Activated naive CD8-positive, alpha-beta T cell treated with anti-CD3 and anti-CD28 coated beads, Interleukin-2, amount 50 U/mL, for 24 hours (primary cell): ENCODE data around the gene ANTXR1.

Source experiments
- ATAC-seq: fragments of 150-1000 bp; cut with Tn5 transposase; one replicate; pipeline ENCODE4 v1.10.0; 2021
- DNase-seq: peaks from one replicate; pipeline ENCODE4 v3.0.0; 2021
- H3K27ac Mint-ChIP-seq: one replicate; pipeline ENCODE4 v1.8.0; 2021; ENCODE audit warnings: mild to moderate bottlenecking, mixed read lengths
- H3K27me3 Mint-ChIP-seq: one replicate; pipeline ENCODE4 v1.8.0; 2021; ENCODE audit warnings: mixed read lengths
- H3K36me3 Mint-ChIP-seq: one replicate; pipeline ENCODE4 v1.8.0; 2021; ENCODE audit warnings: low read depth, mixed read lengths
- H3K4me1 Mint-ChIP-seq: one replicate; pipeline ENCODE4 v1.8.0; 2021; ENCODE audit warnings: mixed read lengths
- H3K4me3 Mint-ChIP-seq: one replicate; pipeline ENCODE4 v1.8.0; 2021; ENCODE audit warnings: mild to moderate bottlenecking, moderate library complexity, mixed read lengths
- H3K9me3 Mint-ChIP-seq: one replicate; pipeline ENCODE4 v1.8.0; 2021; ENCODE audit warnings: mixed read lengths

ANTXR1 gene

GRCh38 chr2:69291004-69291650, 278.1 kb downstream of the ANTXR1 start:
- Mint-ChIP-seq H3K27me3 (peaks cover 4% of the 10 kb centered on the region), H3K4me1 (no peaks in the 10 kb centered on the region), H3K4me3 (no peak overlapping the region), H3K9me3 (no peaks in the 10 kb centered on the region), H3K27ac (no peak overlapping the region), H3K36me3 (no peaks in the 10 kb centered on the region)
- ATAC-seq (no peak), DNase-seq (no peak)

- no peaks in the 10 kb centered on the region for H3K4me1 Mint-ChIP-seq
- peaks cover 4% of the 10 kb centered on the region for H3K27me3 Mint-ChIP-seq
- no peak for DNase-seq
- no peak overlapping the region for H3K4me3 Mint-ChIP-seq
- H3K27ac Mint-ChIP-seq: no peak overlapping the region
- H3K9me3 Mint-ChIP-seq: no peaks in the 10 kb centered on the region
- no peaks in the 10 kb centered on the region for H3K36me3 Mint-ChIP-seq
- no peak for ATAC-seq
Measured at GRCh38 chr2:69291721-69292120, 278.7 kb downstream of the ANTXR1 start.

- no peak for ATAC-seq
- Mint-ChIP-seq H3K9me3 (no peaks in the 10 kb centered on the region), H3K4me1 (no peaks in the 10 kb centered on the region), H3K27ac (no peak overlapping the region), H3K4me3 (no peak overlapping the region), H3K27me3 (peaks cover 4% of the 10 kb centered on the region), H3K36me3 (no peaks in the 10 kb centered on the region)
- DNase-seq: no peak
Measured at GRCh38 chr2:69292256-69292655, 279.3 kb downstream of the ANTXR1 start.

GRCh38 chr2:69296421-69296820, 283.4 kb downstream of the ANTXR1 start:
- Mint-ChIP-seq H3K36me3 (no peaks in the 10 kb centered on the region), H3K9me3 (no peaks in the 10 kb centered on the region), H3K4me3 (no peak overlapping the region)

GRCh38 chr2:69297216-69297615, 284.2 kb downstream of the ANTXR1 start:
- Mint-ChIP-seq H3K36me3 (no peaks in the 10 kb centered on the region), H3K27ac (no peak overlapping the region), H3K4me3 (no peak overlapping the region), H3K27me3 (peaks cover 8% of the 10 kb centered on the region), H3K4me1 (no peaks in the 10 kb centered on the region), H3K9me3 (no peaks in the 10 kb centered on the region)
- ATAC-seq: no peak
- no peak for DNase-seq

More at GRCh38 chr2:69296421-69296820, 283.4 kb downstream of the ANTXR1 start:
- Mint-ChIP-seq H3K27ac (no peak overlapping the region), H3K4me1 (no peaks in the 10 kb centered on the region), H3K27me3 (peaks cover 5% of the 10 kb centered on the region)
- DNase-seq (no peak), ATAC-seq (no peak)

- H3K36me3 Mint-ChIP-seq: peaks cover 2% of the 10 kb centered on the region
- H3K9me3 Mint-ChIP-seq: no peaks in the 10 kb centered on the region
- H3K4me1 Mint-ChIP-seq: no peaks in the 10 kb centered on the region
- no peak for DNase-seq
- no peak overlapping the region for H3K27ac Mint-ChIP-seq
- ATAC-seq: no peak
- H3K4me3 Mint-ChIP-seq: no peak overlapping the region
- H3K27me3 Mint-ChIP-seq: peaks cover 13% of the 10 kb centered on the region
Measured at GRCh38 chr2:69298261-69298660, 285.3 kb downstream of the ANTXR1 start.

GRCh38 chr2:69298862-69299261, 285.9 kb downstream of the ANTXR1 start:
- Mint-ChIP-seq H3K4me1 (no peaks in the 10 kb centered on the region), H3K4me3 (no peak overlapping the region), H3K36me3 (peaks cover 2% of the 10 kb centered on the region), H3K27me3 (peaks cover 14% of the 10 kb centered on the region), H3K9me3 (no peaks in the 10 kb centered on the region), H3K27ac (no peak overlapping the region)
- DNase-seq (no peak), ATAC-seq (no peak)
